A673 (cell line): ENCODE results near the gene UQCRC1.

Source experiments
- CTCF ChIP-seq: fragments of 300-800, 200-600 bp; sonication (generic); conservative IDR thresholded peaks from 2 replicates; pipeline ENCODE4 v1.5.1; 2017; ENCODE audit warnings: low read depth, mild to moderate bottlenecking, antibody characterized with exemption, low read length, moderate library complexity, mixed read lengths
- EZH2 ChIP-seq: fragments of 200-600 bp; sonication (generic); IDR thresholded peaks from 2 replicates; pipeline ENCODE4 v1.6.1; 2017; ENCODE audit warnings: borderline replicate concordance, low read depth, mild to moderate bottlenecking, mixed read lengths, antibody characterized with exemption, low read length; ENCODE audit not compliant: poor library complexity, severe bottlenecking

GRCh38 chr3:48650723-48651122 lies 41.3 kb upstream of the UQCRC1 start:
- TF ChIP-seq CTCF = no peak
- TF ChIP-seq EZH2 = no peak
